Measurements from ENCODE around the gene FOLR3.
"Not testable (repeated sequence)": the region's sequence is repeated elsewhere in the genome, so short reads cannot be mapped to it uniquely, and the experiment has no call there.

FOLR3 gene

GRCh38 chr11:72135473-72135872, at the start of gene FOLR3:
Gene FOLR3, plus strand, starts transcription at chr11:72135725. Its CDS starts 228 bp downstream, at chr11:72135953.
- DNase-seq (ENCODE audit: low read depth in 2 of 2, low spot score in 1 of 2): not testable (repeated sequence)

- no peak for DNase-seq (ENCODE audit: low read depth in 2 of 2, low spot score in 1 of 2)
These were observed 47.3 kb upstream of the FOLR3 start for GRCh38 chr11:72088076-72088808.

- DNase-seq (ENCODE audit: low read depth in 2 of 2, low spot score in 1 of 2): peak; percentile 25 to 45
These were observed 44.2 kb upstream of the FOLR3 start for GRCh38 chr11:72091292-72091691.

- DNase-seq (ENCODE audit: low read depth in 2 of 2, low spot score in 1 of 2): no peak
These were observed 36.8 kb upstream of the FOLR3 start for GRCh38 chr11:72098741-72099140.

GRCh38 chr11:72100009-72100408, 35.5 kb upstream of the FOLR3 start:
- no peak for DNase-seq (ENCODE audit: low read depth in 2 of 2, low spot score in 1 of 2)

GRCh38 chr11:72100462-72100861, 35.1 kb upstream of the FOLR3 start:
- no peak for DNase-seq (ENCODE audit: low read depth in 2 of 2, low spot score in 1 of 2)

- DNase-seq (ENCODE audit: low read depth in 2 of 2, low spot score in 1 of 2): no peak
These were observed 33.4 kb upstream of the FOLR3 start for GRCh38 chr11:72102162-72102561.

- DNase-seq (ENCODE audit: low read depth in 2 of 2, low spot score in 1 of 2): no peak
These were observed 32.9 kb upstream of the FOLR3 start for GRCh38 chr11:72102631-72102945.

- DNase-seq (ENCODE audit: low read depth in 2 of 2, low spot score in 1 of 2): peak; percentile 96 to 97
These were observed 32.4 kb upstream of the FOLR3 start, which contains the start of gene LAMTOR1 for GRCh38 chr11:72102946-72103753. Gene LAMTOR1, minus strand, starts transcription at chr11:72103297. Its CDS starts 73 bp downstream, at chr11:72103224.

GRCh38 chr11:72103754-72104167, 31.8 kb upstream of the FOLR3 start:
- no peak for DNase-seq (ENCODE audit: low read depth in 2 of 2, low spot score in 1 of 2)

GRCh38 chr11:72105888-72106287, 29.6 kb upstream of the FOLR3 start, which contains the start of gene TOMT:
Gene TOMT, plus strand, starts transcription at chr11:72105924. Its CDS starts 28 bp downstream, at chr11:72105952.
- no peak for DNase-seq (ENCODE audit: low read depth in 2 of 2, low spot score in 1 of 2)

GRCh38 chr11:72111300-72112142, 24.0 kb upstream of the FOLR3 start:
- DNase-seq (ENCODE audit: low read depth in 2 of 2, low spot score in 1 of 2): no peak

- peak; percentile 99 to 100 for DNase-seq (ENCODE audit: low read depth in 2 of 2, low spot score in 1 of 2)
These were observed 23.2 kb upstream of the FOLR3 start, which contains the start of gene ANAPC15 for GRCh38 chr11:72112143-72112977. Gene ANAPC15, minus strand, starts transcription at chr11:72112695. Its CDS starts 1,419 bp downstream, at chr11:72111276.

- no peak for DNase-seq (ENCODE audit: low read depth in 2 of 2, low spot score in 1 of 2)
These were observed 22.3 kb upstream of the FOLR3 start for GRCh38 chr11:72112978-72113808.

- no peak for DNase-seq (ENCODE audit: low read depth in 2 of 2, low spot score in 1 of 2)
These were observed 21.0 kb upstream of the FOLR3 start for GRCh38 chr11:72114570-72114969.

GRCh38 chr11:72116019-72116755, 19.3 kb upstream of the FOLR3 start:
- no peak for DNase-seq (ENCODE audit: low read depth in 2 of 2, low spot score in 1 of 2)

GRCh38 chr11:72119198-72119597, 16.3 kb upstream of the FOLR3 start:
- DNase-seq (ENCODE audit: low read depth in 2 of 2, low spot score in 1 of 2): no peak

- DNase-seq (ENCODE audit: low read depth in 2 of 2, low spot score in 1 of 2): no peak
These were observed 14.6 kb upstream of the FOLR3 start for GRCh38 chr11:72120930-72121329.

GRCh38 chr11:72122607-72123006, 12.9 kb upstream of the FOLR3 start:
- no peak for DNase-seq (ENCODE audit: low read depth in 2 of 2, low spot score in 1 of 2)

Data from stimulated activated CD8-positive, alpha-beta memory T cell treated with anti-CD3 and anti-CD28 coated beads, Interleukin-4, amount 100 ng/mL, for 4 hours (primary cell).